OCI-LY3 (cell line): ENCODE results near the gene KRTAP19-3.

Experiments used
- H2AFZ ChIP-seq: fragments of 200-600, 300-600 bp; shearing (Covaris generic); 2 replicates; pipeline ENCODE4 v1.6.0; 2014; ENCODE audit warnings: antibody characterized with exemption, low read depth, low read length
- H3K27ac ChIP-seq: fragments of 200-600, 300-600 bp; sonication (generic); 2 replicates; pipeline ENCODE4 v1.5.1; 2014; ENCODE audit warnings: mild to moderate bottlenecking, low read length, moderate library complexity, mixed read lengths
- H3K27me3 ChIP-seq: fragments of 200-600, 300-600 bp; sonication (generic); 2 replicates; pipeline ENCODE4 v1.6.1; 2014; ENCODE audit warnings: low read depth, low read length, mixed read lengths
- H3K36me3 ChIP-seq: fragments of 200-600, 300-600 bp; sonication (generic); replicated peaks from 2 replicates; pipeline ENCODE3; 2014; ENCODE audit warnings: low read depth, low read length, mixed read lengths
- H3K4me1 ChIP-seq: fragments of 300-600, 200-600 bp; sonication (generic); 2 replicates; pipeline ENCODE4 v1.6.1; 2014; ENCODE audit warnings: low read length, mixed read lengths
- H3K4me2 ChIP-seq: fragments of 200-600, 300-600 bp; sonication (generic); 2 replicates; pipeline ENCODE4 v1.6.1; 2014; ENCODE audit warnings: low read length, mixed read lengths
- H3K4me3 ChIP-seq: fragments of 300-600, 200-600 bp; sonication (generic); 2 replicates; pipeline ENCODE4 v1.5.1; 2014; ENCODE audit warnings: antibody characterized with exemption, mild to moderate bottlenecking, low read length, moderate library complexity
- H3K79me2 ChIP-seq: fragments of 300-600, 200-600 bp; shearing (Covaris generic); 2 replicates; pipeline ENCODE4 v1.6.1; 2014; ENCODE audit warnings: mild to moderate bottlenecking, low read length, mixed read lengths
- H3K9ac ChIP-seq: fragments of 300-600, 200-600 bp; shearing (Covaris generic); 2 replicates; pipeline ENCODE4 v1.6.0; 2014; ENCODE audit warnings: mild to moderate bottlenecking, low read length, moderate library complexity
- H3K9me3 ChIP-seq: fragments of 200-600, 300-600 bp; shearing (Covaris generic); 2 replicates; pipeline ENCODE4 v1.6.1; 2014; ENCODE audit warnings: low read length, mixed read lengths; ENCODE audit not compliant: insufficient read depth
- H4K20me1 ChIP-seq: fragments of 200-600, 300-600 bp; sonication (generic); 2 replicates; pipeline ENCODE4 v1.6.1; 2016; ENCODE audit warnings: low read length, mixed read lengths; ENCODE audit not compliant: insufficient read depth
- CTCF ChIP-seq: fragments of 200-600, 300-600 bp; sonication (generic); IDR thresholded peaks from 2 replicates; pipeline ENCODE4 v1.5.1; 2014; ENCODE audit warnings: antibody characterized with exemption, low read length, low read depth
- EZH2phosphoT487 ChIP-seq: fragments of 200-600 bp; shearing (Covaris generic); IDR thresholded peaks from 2 replicates; pipeline ENCODE4 v1.6.1; 2018; ENCODE audit warnings: antibody characterized with exemption, mixed run types, low read depth

KRTAP19-3 gene

GRCh38 chr21:30482130-30482529 lies 9.7 kb downstream of the KRTAP19-3 start:
- H3K27ac ChIP-seq: no peak overlapping the region
- H3K79me2 ChIP-seq: no peaks in the 10 kb centered on the region
- TF ChIP-seq CTCF (no peak), EZH2phosphoT487 (no peak)
- no peak overlapping the region for H2AFZ ChIP-seq
- H3K4me2 ChIP-seq: no peak overlapping the region
- H3K9ac ChIP-seq: no peak overlapping the region
- no peaks in the 10 kb centered on the region for H3K36me3 ChIP-seq
- H3K4me1 ChIP-seq: no peaks in the 10 kb centered on the region
- no peaks in the 10 kb centered on the region for H3K9me3 ChIP-seq
- H3K4me3 ChIP-seq: no peak overlapping the region
- H3K27me3 ChIP-seq: no peaks in the 10 kb centered on the region
- H4K20me1 ChIP-seq: no peaks in the 10 kb centered on the region

GRCh38 chr21:30480145-30480544 lies 11.7 kb downstream of the KRTAP19-3 start, which contains the start of gene KRTAP19-1:
Gene KRTAP19-1 (minus strand): TSS chr21:30480367. CDS start chr21:30480317, 50 bp downstream.
- Histone ChIP-seq H3K36me3 (no peaks in the 10 kb centered on the region), H3K9ac (no peak within 1 kb of the TSS), H3K27ac (no peak within 1 kb of the TSS), H3K9me3 (no peaks in the 10 kb centered on the region), H3K27me3 (no peaks in the 10 kb centered on the region), H3K4me3 (no peak within 1 kb of the TSS), H4K20me1 (no peaks in the 10 kb centered on the region), H3K79me2 (no peaks in the 10 kb centered on the region), H3K4me1 (no peaks in the 10 kb centered on the region), H2AFZ (no peak within 1 kb of the TSS), H3K4me2 (no peak within 1 kb of the TSS)
- TF ChIP-seq CTCF (no peak), EZH2phosphoT487 (no peak)

- H3K27ac ChIP-seq: no peak overlapping the region
- TF ChIP-seq EZH2phosphoT487: no peak
- TF ChIP-seq CTCF: no peak
These were observed 12.6 kb downstream of the KRTAP19-3 start for GRCh38 chr21:30479259-30479658.

GRCh38 chr21:30478004-30478403 lies 13.8 kb downstream of the KRTAP19-3 start:
- no peak for TF ChIP-seq EZH2phosphoT487
- TF ChIP-seq CTCF: no peak
- no peaks in the 10 kb centered on the region for H3K27me3 ChIP-seq
- no peak overlapping the region for H2AFZ ChIP-seq

More at GRCh38 chr21:30479259-30479658, 12.6 kb downstream of the KRTAP19-3 start:
- no peak overlapping the region for H3K9ac ChIP-seq
- no peaks in the 10 kb centered on the region for H3K27me3 ChIP-seq
- no peaks in the 10 kb centered on the region for H3K4me1 ChIP-seq
- H3K4me2 ChIP-seq: no peak overlapping the region
- H3K9me3 ChIP-seq: no peaks in the 10 kb centered on the region
- H3K36me3 ChIP-seq: no peaks in the 10 kb centered on the region
- no peaks in the 10 kb centered on the region for H4K20me1 ChIP-seq
- H2AFZ ChIP-seq: no peak overlapping the region
- no peaks in the 10 kb centered on the region for H3K79me2 ChIP-seq
- H3K4me3 ChIP-seq: no peak overlapping the region

More at GRCh38 chr21:30478004-30478403, 13.8 kb downstream of the KRTAP19-3 start:
- Histone ChIP-seq H3K79me2 (no peaks in the 10 kb centered on the region), H4K20me1 (no peaks in the 10 kb centered on the region), H3K4me2 (no peak overlapping the region), H3K4me3 (no peak overlapping the region), H3K27ac (no peak overlapping the region), H3K36me3 (no peaks in the 10 kb centered on the region), H3K9me3 (no peaks in the 10 kb centered on the region), H3K9ac (no peak overlapping the region), H3K4me1 (no peaks in the 10 kb centered on the region)
